Fibroblast of skin of scalp (primary cell): ENCODE data around the gene DAND5.

Experiments
- DNase-seq: peaks from one replicate; pipeline ENCODE4 v3.0.0-alpha.2; 2013

Gene DAND5

DNA sequence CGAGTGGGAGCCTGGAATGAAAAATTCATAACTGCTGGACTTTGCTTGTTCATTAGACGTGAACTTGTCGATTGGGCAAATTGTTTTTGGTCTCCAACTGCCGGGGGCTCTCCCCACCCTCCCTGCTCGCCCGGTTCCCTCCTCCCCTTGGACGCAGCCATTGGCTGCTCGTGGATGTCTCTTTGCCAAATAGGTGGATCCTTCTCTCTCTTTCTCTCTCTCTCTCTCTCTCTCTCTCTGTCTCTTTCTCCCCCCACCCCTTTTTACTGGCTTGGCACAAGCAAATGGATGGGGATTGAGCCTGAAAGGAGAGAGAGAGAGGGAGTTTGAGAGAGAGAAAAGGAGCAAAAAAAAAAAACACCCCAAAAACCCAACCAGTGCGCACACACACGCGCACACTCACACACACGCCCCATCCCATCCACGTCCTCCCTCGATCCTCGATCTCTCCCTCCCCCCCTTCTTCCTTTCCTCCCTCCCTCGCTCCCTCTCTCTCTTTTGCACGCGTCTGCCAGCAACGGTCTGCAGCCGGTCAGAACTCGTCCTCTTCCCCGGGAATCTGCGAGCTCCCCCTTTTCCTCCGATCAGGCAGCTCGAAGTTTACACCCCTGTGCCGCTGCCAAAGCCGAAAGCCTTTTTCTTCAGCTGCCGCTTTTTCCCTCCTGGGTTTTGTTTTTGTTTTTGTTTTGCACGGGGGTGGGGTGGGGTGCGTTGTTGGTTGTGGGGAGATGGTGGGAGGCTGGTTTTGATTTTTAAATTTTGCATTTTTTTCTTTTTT lies 53.7 kb downstream of the DAND5 start:
- peak; percentile 97 for DNase-seq

GRCh38 chr19:13023656-13024055 lies 54.3 kb downstream of the DAND5 start:
- peak; percentile 46 for DNase-seq
